ENCODE measurements around the gene F8.
"Not testable (repeated sequence)": the region's sequence is repeated elsewhere in the genome, so short reads cannot be mapped to it uniquely, and the experiment has no call there.

F8 gene

GRCh38 chrX:154986826-154987575, 35.5 kb downstream of the F8 start:
- no peak for DNase-seq (ENCODE audit: low read depth in 2 of 2)

- no peak for DNase-seq (ENCODE audit: low read depth in 2 of 2)
Observed at GRCh38 chrX:154981116-154981411, 41.5 kb downstream of the F8 start.

GRCh38 chrX:154980330-154981115, 42.0 kb downstream of the F8 start:
- DNase-seq (ENCODE audit: low read depth in 2 of 2), result peak; percentile 57

GRCh38 chrX:154979629-154980028, 42.9 kb downstream of the F8 start:
- DNase-seq (ENCODE audit: low read depth in 2 of 2), result no peak

GRCh38 chrX:154968353-154968752, 54.2 kb downstream of the F8 start:
- DNase-seq (ENCODE audit: low read depth in 2 of 2), result no peak

- no peak for DNase-seq (ENCODE audit: low read depth in 2 of 2)
Observed at GRCh38 chrX:154967603-154968002, 54.9 kb downstream of the F8 start.

GRCh38 chrX:154961947-154962346, 60.6 kb downstream of the F8 start:
- no peak for DNase-seq (ENCODE audit: low read depth in 2 of 2)

GRCh38 chrX:154955799-154956198, 66.7 kb downstream of the F8 start:
- not testable (repeated sequence) for DNase-seq (ENCODE audit: low read depth in 2 of 2)

- not testable (repeated sequence) for DNase-seq (ENCODE audit: low read depth in 2 of 2)
Observed at GRCh38 chrX:154939265-154939664, 83.3 kb downstream of the F8 start.

GRCh38 chrX:154924771-154925170, 97.8 kb downstream of the F8 start:
- not testable (repeated sequence) for DNase-seq (ENCODE audit: low read depth in 2 of 2)

- peak; percentile 1 for DNase-seq (ENCODE audit: low read depth in 2 of 2)
Observed at GRCh38 chrX:154918060-154918483, 104.5 kb downstream of the F8 start.

- no peak for DNase-seq (ENCODE audit: low read depth in 2 of 2)
Observed at GRCh38 chrX:154914052-154914451, 108.5 kb downstream of the F8 start.

GRCh38 chrX:154910528-154910927, 112.0 kb downstream of the F8 start:
- not testable (repeated sequence) for DNase-seq (ENCODE audit: low read depth in 2 of 2)

GRCh38 chrX:154910048-154910447, 112.5 kb downstream of the F8 start:
- not testable (repeated sequence) for DNase-seq (ENCODE audit: low read depth in 2 of 2)

- DNase-seq (ENCODE audit: low read depth in 2 of 2), result no peak
Observed at GRCh38 chrX:154908821-154909220, 113.7 kb downstream of the F8 start.

- no peak for DNase-seq (ENCODE audit: low read depth in 2 of 2)
Observed at GRCh38 chrX:154902408-154902807, 120.1 kb downstream of the F8 start.

- DNase-seq (ENCODE audit: low read depth in 2 of 2), result no peak
Observed at GRCh38 chrX:154900323-154900722, 122.2 kb downstream of the F8 start.

GRCh38 chrX:154892296-154892695, 130.2 kb downstream of the F8 start:
- DNase-seq (ENCODE audit: low read depth in 2 of 2), result no peak

- no peak for DNase-seq (ENCODE audit: low read depth in 2 of 2)
Observed at GRCh38 chrX:154890990-154891639, 131.4 kb downstream of the F8 start.

- DNase-seq (ENCODE audit: low read depth in 2 of 2), result not testable (repeated sequence)
Observed at GRCh38 chrX:154886789-154887221, 135.7 kb downstream of the F8 start.

- peak; percentile 24 to 50 for DNase-seq (ENCODE audit: low read depth in 2 of 2)
Observed at GRCh38 chrX:154886069-154886788, 136.3 kb downstream of the F8 start, which contains the start of gene F8A1. Gene F8A1 (plus strand): TSS chrX:154886355. CDS start chrX:154886375, 20 bp downstream.

GRCh38 chrX:154885549-154885948, 137.0 kb downstream of the F8 start:
- DNase-seq (ENCODE audit: low read depth in 2 of 2), result not testable (repeated sequence)
